ENCODE results near the gene UAP1.

The UAP1 gene

GRCh38 chr1:162605225-162605927 lies 43.9 kb downstream of the UAP1 start:
- DNase-seq (ENCODE audit: low read depth, low spot score), result peak; percentile 95
- in situ Hi-C loops (cut with HindIII; ENCODE audit: low sequenced_read_pairs), result no loop called here
- TF ChIP-seq, protein P1, sequence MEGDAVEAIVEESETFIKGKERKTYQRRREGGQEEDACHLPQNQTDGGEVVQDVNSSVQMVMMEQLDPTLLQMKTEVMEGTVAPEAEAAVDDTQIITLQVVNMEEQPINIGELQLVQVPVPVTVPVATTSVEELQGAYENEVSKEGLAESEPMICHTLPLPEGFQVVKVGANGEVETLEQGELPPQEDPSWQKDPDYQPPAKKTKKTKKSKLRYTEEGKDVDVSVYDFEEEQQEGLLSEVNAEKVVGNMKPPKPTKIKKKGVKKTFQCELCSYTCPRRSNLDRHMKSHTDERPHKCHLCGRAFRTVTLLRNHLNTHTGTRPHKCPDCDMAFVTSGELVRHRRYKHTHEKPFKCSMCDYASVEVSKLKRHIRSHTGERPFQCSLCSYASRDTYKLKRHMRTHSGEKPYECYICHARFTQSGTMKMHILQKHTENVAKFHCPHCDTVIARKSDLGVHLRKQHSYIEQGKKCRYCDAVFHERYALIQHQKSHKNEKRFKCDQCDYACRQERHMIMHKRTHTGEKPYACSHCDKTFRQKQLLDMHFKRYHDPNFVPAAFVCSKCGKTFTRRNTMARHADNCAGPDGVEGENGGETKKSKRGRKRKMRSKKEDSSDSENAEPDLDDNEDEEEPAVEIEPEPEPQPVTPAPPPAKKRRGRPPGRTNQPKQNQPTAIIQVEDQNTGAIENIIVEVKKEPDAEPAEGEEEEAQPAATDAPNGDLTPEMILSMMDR (IDR thresholded peaks at IDR 0.05; ENCODE audit: low read depth, low read length), result no peak
- no peak overlapping the region for H3K4me3 ChIP-seq (ENCODE audit: low read depth, low read length)

DNA sequence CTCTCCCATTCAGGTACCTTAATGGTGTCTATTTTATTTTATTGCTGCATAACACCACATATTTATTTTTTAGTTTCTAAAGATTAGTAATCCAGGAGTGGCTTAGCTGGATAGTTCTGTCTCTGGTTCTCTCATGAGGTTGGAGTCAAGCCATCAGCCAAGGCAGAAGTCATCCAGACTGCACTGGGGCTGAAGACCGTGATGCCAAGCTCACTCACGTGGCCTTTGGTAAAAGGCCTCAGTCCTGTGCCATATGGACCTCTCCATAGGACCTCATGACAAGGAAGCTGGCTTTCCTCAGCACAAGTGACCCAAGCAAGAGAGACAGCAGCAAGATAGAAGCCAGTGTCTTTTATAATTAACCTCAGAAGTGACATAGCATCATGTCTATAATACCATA lies 47.8 kb downstream of the UAP1 start:
- no peak overlapping the region for H3K4me3 ChIP-seq (ENCODE audit: low read depth, low read length)
- TF ChIP-seq, protein P1 (IDR thresholded peaks at IDR 0.05; ENCODE audit: low read depth, low read length), result no peak
- no peak for DNase-seq (ENCODE audit: low read depth, low spot score)
- in situ Hi-C loops (cut with HindIII; ENCODE audit: low sequenced_read_pairs), result no loop called here

- peak; percentile 18 for DNase-seq (ENCODE audit: low read depth, low spot score)
- no peak overlapping the region for H3K4me3 ChIP-seq (ENCODE audit: low read depth, low read length)
- TF ChIP-seq, protein P1 (IDR thresholded peaks at IDR 0.05; ENCODE audit: low read depth, low read length), result no peak
- in situ Hi-C loops (cut with HindIII; ENCODE audit: low sequenced_read_pairs), result no loop called here
These were observed 51.3 kb downstream of the UAP1 start for GRCh38 chr1:162612606-162613400.

DNA sequence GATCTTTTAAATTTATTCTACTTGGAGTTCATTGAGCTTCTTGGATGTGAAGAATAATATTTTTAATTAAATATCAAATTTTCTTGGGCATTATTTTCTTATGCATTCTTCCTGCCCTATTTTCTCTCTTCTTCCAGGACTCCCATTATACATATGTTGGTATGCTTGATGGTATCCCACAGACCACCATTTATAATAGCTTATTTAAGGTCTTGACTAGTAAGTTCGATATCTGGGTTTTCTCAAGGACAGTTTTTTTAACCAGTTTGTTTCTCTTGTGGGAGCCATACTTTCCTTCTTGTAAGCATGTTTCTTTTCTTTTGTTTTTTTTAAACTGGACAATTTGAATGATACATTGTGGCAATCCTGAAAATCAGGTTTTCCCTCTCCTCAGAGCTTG lies 55.3 kb downstream of the UAP1 start:
- no peak overlapping the region for H3K4me3 ChIP-seq (ENCODE audit: low read depth, low read length)
- DNase-seq (ENCODE audit: low read depth, low spot score), result no peak
- TF ChIP-seq, protein P1 (IDR thresholded peaks at IDR 0.05; ENCODE audit: low read depth, low read length), result no peak
- in situ Hi-C loops (cut with HindIII; ENCODE audit: low sequenced_read_pairs), result no loop called here

- no peak overlapping the region for H3K4me3 ChIP-seq (ENCODE audit: low read depth, low read length)
- TF ChIP-seq, protein P1 (IDR thresholded peaks at IDR 0.05; ENCODE audit: low read depth, low read length), result no peak
- DNase-seq (ENCODE audit: low read depth, low spot score), result no peak
- in situ Hi-C loops (cut with HindIII; ENCODE audit: low sequenced_read_pairs), result no loop called here
These were observed 56.0 kb downstream of the UAP1 start for GRCh38 chr1:162617513-162617912.

- no peak overlapping the region for H3K4me3 ChIP-seq (ENCODE audit: low read depth, low read length)
- TF ChIP-seq, protein P1 (IDR thresholded peaks at IDR 0.05; ENCODE audit: low read depth, low read length), result no peak
- DNase-seq (ENCODE audit: low read depth, low spot score), result no peak
- in situ Hi-C loops (cut with HindIII; ENCODE audit: low sequenced_read_pairs), result no loop called here
These were observed 57.6 kb downstream of the UAP1 start for GRCh38 chr1:162619076-162619475.
